K562 (cell line): Measurements from ENCODE around the gene ZSWIM4. TPM values are rescaled to one million over a fixed set of nuclear protein-coding genes. Genes with fewer than 3 reads are reported as not detected.
A peak's percentile ranks its signal among the peaks of the same experiment; 100 is the strongest.

ENCODE experiments used
- BCOR ChIP-seq: fragments of 450-650 bp; IDR thresholded peaks from 2 replicates; pipeline ENCODE4 v1.6.1; 2016
- BRCA1 ChIP-seq, 2 experiments: fragments of 450-650 bp in 1 of 2; sonication (generic) in 1 of 2; formaldehyde crosslinking in 1 of 2; IDR thresholded peaks; 2 replicates each; pipeline versions ENCODE4 v1.5.0 to v1.6.1; 2017 to 2020; ENCODE audit warnings: mild to moderate bottlenecking in 1 of 2, missing genetic modification reagents in 1 of 2
- CEBPB ChIP-seq: fragments of 450-650 bp; IDR thresholded peaks from 2 replicates; pipeline ENCODE4 v1.6.1; 2016; ENCODE audit warnings: missing genetic modification characterization, missing compliant biosample characterization
- MED1 ChIP-seq: sonication (generic); formaldehyde crosslinking; IDR thresholded peaks from 2 replicates; pipeline ENCODE4 v1.8.1; 2023; ENCODE audit warnings: missing genetic modification reagents, borderline replicate concordance
- MYC ChIP-seq, 2 experiments: fragments of 250-450 bp in 1 of 2; sonication (Bioruptor Pico) in 1 of 2; IDR thresholded peaks; 2 replicates each; pipeline versions ENCODE4 v1.5.1 to v1.6.1; 2012 to 2021; ENCODE audit warnings: low read depth in 2 of 2, borderline replicate concordance in 1 of 2, improper control_type of control experiment in 1 of 2, low read length in 1 of 2, mild to moderate bottlenecking in 1 of 2, moderate library complexity in 1 of 2
- MYNN ChIP-seq, 2 experiments: sonication (generic); formaldehyde crosslinking in 1 of 2; IDR thresholded peaks; 2 replicates each; pipeline versions ENCODE4 v1.5.0 to v1.6.1; 2016 to 2020; ENCODE audit warnings: antibody characterized with exemption in 1 of 2, missing genetic modification reagents in 1 of 2
- NRF1 ChIP-seq, 2 experiments: fragments of 450-650 bp; IDR thresholded peaks in 1 of 2; conservative IDR thresholded peaks in 1 of 2; 2 replicates each; pipeline ENCODE4 v1.6.1; 2014; ENCODE audit warnings: mild to moderate bottlenecking in 2 of 2
- PTBP1 ChIP-seq: fragments of 200-400 bp; formaldehyde crosslinking; IDR thresholded peaks from 2 replicates; pipeline ENCODE4 v1.6.1; 2017; ENCODE audit warnings: low read depth, low read length
- TRIM24 ChIP-seq, 2 experiments: fragments of 450-650 bp; IDR thresholded peaks; 2 replicates each; pipeline ENCODE4 v1.6.1; 2016
- TRIM28 ChIP-seq: fragments of 450-650 bp; IDR thresholded peaks from 2 replicates; pipeline ENCODE4 v1.6.1; 2017
- WHSC1 ChIP-seq: IDR thresholded peaks from one replicate; pipeline ENCODE4 v1.6.1; 2012; ENCODE audit warnings: low read length, control low read depth, inconsistent platforms
- ZNF263 ChIP-seq: sonication (generic); formaldehyde crosslinking; IDR thresholded peaks from 2 replicates; pipeline ENCODE4 v1.8.0; 2022; ENCODE audit warnings: mild to moderate bottlenecking, missing genetic modification reagents, borderline replicate concordance
- ZNF324 ChIP-seq: fragments of 250-450 bp; sonication (Bioruptor Pico); IDR thresholded peaks from 2 replicates; pipeline ENCODE4 v1.4.0; 2020; ENCODE audit warnings: mild to moderate bottlenecking
- ZNF584 ChIP-seq: fragments of 200-800 bp; sonication (Bioruptor generic); IDR thresholded peaks from 2 replicates; pipeline ENCODE4 v1.6.1; 2016; ENCODE audit warnings: low read depth, mild to moderate bottlenecking, missing genetic modification characterization, missing compliant biosample characterization
- ZNF644 ChIP-seq: fragments of 200-800 bp; sonication (Bioruptor generic); IDR thresholded peaks from 2 replicates; pipeline ENCODE4 v1.6.1; 2016; ENCODE audit warnings: low read depth, missing genetic modification characterization, missing compliant biosample characterization
- ZNF696 ChIP-seq: fragments of 250-450 bp; sonication (Bioruptor Pico); conservative IDR thresholded peaks from 2 replicates; pipeline ENCODE4 v1.4.0; 2020; ENCODE audit warnings: mild to moderate bottlenecking, moderate library complexity
- ZNF699 ChIP-seq: fragments of 250-450 bp; sonication (Bioruptor Pico); IDR thresholded peaks from 2 replicates; pipeline ENCODE4 v1.8.0; 2021; ENCODE audit warnings: mild to moderate bottlenecking, moderate library complexity; ENCODE audit not compliant: insufficient replicate concordance
- ZNF785 ChIP-seq: fragments of 250-450 bp; sonication (Bioruptor Pico); IDR thresholded peaks from 2 replicates; pipeline ENCODE4 v1.4.0; 2020; ENCODE audit warnings: mild to moderate bottlenecking
- polyA plus RNA-seq, 8 experiments: library from polyadenylated mRNA; depleted of rRNA in 4 of 8; stranded (reverse) in 5 of 8; unstranded in 3 of 8; fragments of >200 nt; fragmentation: Nextera tagmentation in 2 of 8; fragmentation: Illumina TruSeq in 1 of 8; extraction: Ambion mirVana in 2 of 8; extraction: Trizol in 1 of 8; gene quantifications; 2 replicates each; pipeline versions ENCODE4 v1.2.1 to v1.2.3, GENCODE V29; 2011 to 2014; ENCODE audit warnings: inconsistent platforms in 1 of 8, missing spikeins in 1 of 8
- total RNA-seq, 7 experiments: library from RNA; depleted of rRNA in 6 of 7; stranded (reverse); fragments of >200 nt in 6 of 7; fragmentation: Illumina TruSeq in 2 of 7; extraction: Trizol in 2 of 7; gene quantifications; 2 replicates each; pipeline versions ENCODE4 v1.2.1 to v1.2.3, GENCODE V29; 2011 to 2021; ENCODE audit warnings: low replicate concordance in 1 of 7
- TF ChIP-seq, protein P1 (sequence below): fragments of 450-650 bp; formaldehyde crosslinking; IDR thresholded peaks from 2 replicates; pipeline ENCODE4 v1.4.0; 2022; ENCODE audit warnings: missing genetic modification characterization
- TF ChIP-seq, protein P2 (sequence below): fragments of 250-450 bp; sonication (Bioruptor Pico); IDR thresholded peaks from 2 replicates; pipeline ENCODE4 v1.5.0; 2021
- TF ChIP-seq, protein P3 (sequence below): IDR thresholded peaks from 2 replicates; pipeline ENCODE4 v1.6.1; 2011; ENCODE audit not compliant: insufficient read length; ENCODE audit errors: extremely low read depth
- TF ChIP-seq, protein P4 (sequence below): sonication (generic); formaldehyde crosslinking; IDR thresholded peaks from 2 replicates; pipeline ENCODE4 v1.8.0; 2022; ENCODE audit warnings: missing genetic modification reagents, mild to moderate bottlenecking, borderline replicate concordance

The ZSWIM4 gene
- total and polyA plus RNA-seq, 9 of the 15 experiments (the other 6 are each of a cell fraction or from before 2014, with no cell fraction given), result 0.25 to 3.7 (median 0.79) TPM; not detected in 2

DNA sequence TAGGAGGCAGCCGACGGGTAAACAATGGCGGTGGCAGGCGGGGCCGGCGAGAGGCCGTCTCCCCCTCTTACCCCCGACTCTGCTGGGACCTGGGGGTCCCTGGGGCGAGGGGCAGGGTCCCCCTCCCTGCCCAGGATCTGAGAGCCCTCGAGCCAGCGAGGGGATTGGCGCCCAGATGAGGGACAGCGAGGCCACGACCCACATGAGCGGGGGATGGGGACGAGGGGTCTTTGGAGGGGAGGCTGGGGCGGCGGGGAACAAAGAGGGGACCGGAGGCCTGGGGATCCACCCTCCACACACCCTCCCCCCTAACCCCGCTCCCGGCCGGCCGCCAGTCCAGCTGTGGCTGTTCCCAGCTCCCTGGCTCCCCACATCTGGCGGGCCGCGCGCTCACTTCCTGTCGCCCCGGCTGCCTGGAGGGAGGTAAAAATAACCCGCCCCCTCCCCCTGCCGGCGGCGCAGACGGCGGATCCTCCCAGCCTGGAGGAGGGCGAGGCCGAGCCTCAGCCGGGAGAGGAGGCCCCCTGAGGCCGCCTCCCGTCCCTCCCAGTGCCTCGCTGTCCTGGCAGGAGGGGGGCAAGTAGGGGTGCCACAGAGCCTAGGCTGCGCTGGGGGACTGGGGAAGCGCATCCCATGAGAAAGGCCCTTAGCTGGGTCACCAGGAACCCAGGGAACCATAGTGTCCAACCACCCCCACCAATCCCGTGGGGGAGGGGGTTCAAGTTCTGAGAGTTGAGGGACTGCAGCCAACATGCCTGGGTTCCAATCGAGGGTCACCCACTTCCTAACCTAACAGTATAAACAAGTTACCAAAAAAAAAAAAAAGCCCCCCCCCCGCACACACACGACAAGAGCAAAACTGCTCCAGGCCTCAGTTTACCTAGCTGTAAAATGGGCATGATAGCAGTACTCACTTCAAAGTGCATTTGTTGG lies 52.4 kb downstream of the ZSWIM4 start (continued):
- TF ChIP-seq NRF1 (conservative IDR thresholded peaks at IDR 0.05 in 1 of 2, IDR thresholded peaks at IDR 0.05 in 1 of 2), result peak; percentile 55 to 61
- 0 out of 2 replicates have a peak, but pooled peaks have one; percentile 64 for TF ChIP-seq PTBP1
- peak; percentile 63; the same call in 1 of the 2 replicates for TF ChIP-seq ZNF584 (CRISPR knock-in tag)
- peak; percentile 82 for TF ChIP-seq MYNN (IDR thresholded peaks at IDR 0.05)
- TF ChIP-seq MYNN (CRISPR knock-in tag; IDR thresholded peaks at IDR 0.05), result no peak
- TF ChIP-seq TRIM24 (IDR thresholded peaks at IDR 0.05), result no peak; a peak in 1 of 4 replicates
- TF ChIP-seq MYC (IDR thresholded peaks at IDR 0.05; ENCODE audit: low read depth, low read length), result peak; percentile 64; the same call in 1 of the 2 replicates
- TF ChIP-seq MYC (CRISPR knock-in tag; IDR thresholded peaks at IDR 0.05; ENCODE audit: borderline replicate concordance, low read depth), result no peak
- TF ChIP-seq CEBPB (tag), result no peak
- TF ChIP-seq, protein P1, sequence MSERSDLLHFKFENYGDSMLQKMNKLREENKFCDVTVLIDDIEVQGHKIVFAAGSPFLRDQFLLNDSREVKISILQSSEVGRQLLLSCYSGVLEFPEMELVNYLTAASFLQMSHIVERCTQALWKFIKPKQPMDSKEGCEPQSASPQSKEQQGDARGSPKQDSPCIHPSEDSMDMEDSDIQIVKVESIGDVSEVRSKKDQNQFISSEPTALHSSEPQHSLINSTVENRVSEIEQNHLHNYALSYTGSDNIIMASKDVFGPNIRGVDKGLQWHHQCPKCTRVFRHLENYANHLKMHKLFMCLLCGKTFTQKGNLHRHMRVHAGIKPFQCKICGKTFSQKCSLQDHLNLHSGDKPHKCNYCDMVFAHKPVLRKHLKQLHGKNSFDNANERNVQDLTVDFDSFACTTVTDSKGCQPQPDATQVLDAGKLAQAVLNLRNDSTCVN (CRISPR knock-in tag), result peak; percentile 59; the same call in 1 of the 2 replicates
- TF ChIP-seq, protein P2, sequence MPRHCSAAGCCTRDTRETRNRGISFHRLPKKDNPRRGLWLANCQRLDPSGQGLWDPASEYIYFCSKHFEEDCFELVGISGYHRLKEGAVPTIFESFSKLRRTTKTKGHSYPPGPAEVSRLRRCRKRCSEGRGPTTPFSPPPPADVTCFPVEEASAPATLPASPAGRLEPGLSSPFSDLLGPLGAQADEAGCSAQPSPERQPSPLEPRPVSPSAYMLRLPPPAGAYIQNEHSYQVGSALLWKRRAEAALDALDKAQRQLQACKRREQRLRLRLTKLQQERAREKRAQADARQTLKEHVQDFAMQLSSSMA (CRISPR knock-in tag), result no peak
- TF ChIP-seq ZNF324 (CRISPR knock-in tag), result no peak
- TF ChIP-seq BCOR, result peak; percentile 100
- no peak for TF ChIP-seq ZNF785
- no peak for TF ChIP-seq BRCA1 (IDR thresholded peaks at IDR 0.05)
- TF ChIP-seq BRCA1 (CRISPR knock-in tag; IDR thresholded peaks at IDR 0.05), result no peak
- TF ChIP-seq ZNF696 (CRISPR knock-in tag), result no peak
- TF ChIP-seq MED1 (CRISPR knock-in tag), result no peak
- TF ChIP-seq WHSC1, result no peak
- TF ChIP-seq ZNF644 (tag), result 0 out of 2 replicates have a peak, but pooled peaks have one; percentile 39
- TF ChIP-seq TRIM28, result peak; percentile 48; the same call in 1 of the 2 replicates
- peak; percentile 84 for TF ChIP-seq ZNF263
- TF ChIP-seq, protein P3, sequence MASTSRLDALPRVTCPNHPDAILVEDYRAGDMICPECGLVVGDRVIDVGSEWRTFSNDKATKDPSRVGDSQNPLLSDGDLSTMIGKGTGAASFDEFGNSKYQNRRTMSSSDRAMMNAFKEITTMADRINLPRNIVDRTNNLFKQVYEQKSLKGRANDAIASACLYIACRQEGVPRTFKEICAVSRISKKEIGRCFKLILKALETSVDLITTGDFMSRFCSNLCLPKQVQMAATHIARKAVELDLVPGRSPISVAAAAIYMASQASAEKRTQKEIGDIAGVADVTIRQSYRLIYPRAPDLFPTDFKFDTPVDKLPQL, result no peak
- TF ChIP-seq, protein P4, sequence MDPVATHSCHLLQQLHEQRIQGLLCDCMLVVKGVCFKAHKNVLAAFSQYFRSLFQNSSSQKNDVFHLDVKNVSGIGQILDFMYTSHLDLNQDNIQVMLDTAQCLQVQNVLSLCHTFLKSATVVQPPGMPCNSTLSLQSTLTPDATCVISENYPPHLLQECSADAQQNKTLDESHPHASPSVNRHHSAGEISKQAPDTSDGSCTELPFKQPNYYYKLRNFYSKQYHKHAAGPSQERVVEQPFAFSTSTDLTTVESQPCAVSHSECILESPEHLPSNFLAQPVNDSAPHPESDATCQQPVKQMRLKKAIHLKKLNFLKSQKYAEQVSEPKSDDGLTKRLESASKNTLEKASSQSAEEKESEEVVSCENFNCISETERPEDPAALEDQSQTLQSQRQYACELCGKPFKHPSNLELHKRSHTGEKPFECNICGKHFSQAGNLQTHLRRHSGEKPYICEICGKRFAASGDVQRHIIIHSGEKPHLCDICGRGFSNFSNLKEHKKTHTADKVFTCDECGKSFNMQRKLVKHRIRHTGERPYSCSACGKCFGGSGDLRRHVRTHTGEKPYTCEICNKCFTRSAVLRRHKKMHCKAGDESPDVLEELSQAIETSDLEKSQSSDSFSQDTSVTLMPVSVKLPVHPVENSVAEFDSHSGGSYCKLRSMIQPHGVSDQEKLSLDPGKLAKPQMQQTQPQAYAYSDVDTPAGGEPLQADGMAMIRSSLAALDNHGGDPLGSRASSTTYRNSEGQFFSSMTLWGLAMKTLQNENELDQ, result no peak; the same call in 1 of the 2 replicates
- no peak for TF ChIP-seq ZNF699 (CRISPR knock-in tag)
